K562 (cell line): ENCODE results near the gene SCYGR5. TPM values are rescaled to one million over a fixed set of nuclear protein-coding genes. Genes with fewer than 3 reads are reported as not detected.

Experiments used
- CTCFL ChIP-seq: IDR thresholded peaks from 2 replicates; pipeline ENCODE4 v1.6.1; 2011; ENCODE audit warnings: borderline replicate concordance, low read depth, mild to moderate bottlenecking, moderate library complexity, low read length; ENCODE audit not compliant: insufficient read depth, poor library complexity, severe bottlenecking
- FOXM1 ChIP-seq, 2 experiments: fragments of 450-650 bp in 1 of 2; sonication (generic) in 1 of 2; formaldehyde crosslinking in 1 of 2; IDR thresholded peaks; 2 replicates each; pipeline versions ENCODE4 v1.6.1 to v1.9.0; 2017 to 2022; ENCODE audit warnings: low read depth in 2 of 2, mild to moderate bottlenecking in 2 of 2, missing genetic modification reagents in 1 of 2, moderate library complexity in 1 of 2
- HMG20A ChIP-seq: fragments of 450-650 bp; formaldehyde crosslinking; conservative IDR thresholded peaks from 2 replicates; pipeline ENCODE4 v1.4.0; 2020; ENCODE audit warnings: mild to moderate bottlenecking, mixed read lengths
- HNRNPLL ChIP-seq: fragments of 200-400 bp; formaldehyde crosslinking; IDR thresholded peaks from 2 replicates; pipeline ENCODE4 v1.6.1; 2017; ENCODE audit warnings: low read length, low read depth, mild to moderate bottlenecking; ENCODE audit not compliant: poor library complexity, severe bottlenecking
- NEUROD1 ChIP-seq: fragments of 150-350 bp; IDR thresholded peaks from 2 replicates; pipeline ENCODE4 v1.6.1; 2014; ENCODE audit warnings: borderline replicate concordance, low read length, low read depth; ENCODE audit not compliant: partially characterized antibody
- ZNF197 ChIP-seq: fragments of 200-800 bp; sonication (Bioruptor generic); IDR thresholded peaks from 2 replicates; pipeline ENCODE4 v1.6.1; 2016; ENCODE audit warnings: low read depth, missing genetic modification characterization, missing compliant biosample characterization
- ZNF263 ChIP-seq: sonication (generic); formaldehyde crosslinking; IDR thresholded peaks from 2 replicates; pipeline ENCODE4 v1.8.0; 2022; ENCODE audit warnings: mild to moderate bottlenecking, missing genetic modification reagents, borderline replicate concordance
- ZNF395 ChIP-seq: fragments of 200-800 bp; sonication (Bioruptor generic); IDR thresholded peaks from 2 replicates; pipeline ENCODE4 v1.6.1; 2017; ENCODE audit warnings: missing genetic modification characterization, missing compliant biosample characterization
- polyA plus RNA-seq, 8 experiments: library from polyadenylated mRNA; depleted of rRNA in 4 of 8; stranded (reverse) in 5 of 8; unstranded in 3 of 8; fragments of >200 nt; fragmentation: Nextera tagmentation in 2 of 8; fragmentation: Illumina TruSeq in 1 of 8; extraction: Ambion mirVana in 2 of 8; extraction: Trizol in 1 of 8; gene quantifications; 2 replicates each; pipeline versions ENCODE4 v1.2.1 to v1.2.3, GENCODE V29; 2011 to 2014; ENCODE audit warnings: inconsistent platforms in 1 of 8, missing spikeins in 1 of 8
- total RNA-seq, 7 experiments: library from RNA; depleted of rRNA in 6 of 7; stranded (reverse); fragments of >200 nt in 6 of 7; fragmentation: Illumina TruSeq in 2 of 7; extraction: Trizol in 2 of 7; gene quantifications; 2 replicates each; pipeline versions ENCODE4 v1.2.1 to v1.2.3, GENCODE V29; 2011 to 2021; ENCODE audit warnings: low replicate concordance in 1 of 7
- TF ChIP-seq, protein P1 (sequence below), 2 experiments: fragments of 450-650 bp; formaldehyde crosslinking in 1 of 2; IDR thresholded peaks; 2 replicates each; pipeline versions ENCODE4 v1.4.0 to v1.6.1; 2014 to 2020; ENCODE audit warnings: mild to moderate bottlenecking in 2 of 2, borderline replicate concordance in 1 of 2, low read depth in 1 of 2

Gene SCYGR5
- total and polyA plus RNA-seq, 9 of the 15 experiments (the other 6 are each of a cell fraction or from before 2014, with no cell fraction given), result not detected

GRCh38 chr2:227627769-227628168 is 38.8 kb upstream of the SCYGR5 start (continued):
- TF ChIP-seq, protein P1, sequence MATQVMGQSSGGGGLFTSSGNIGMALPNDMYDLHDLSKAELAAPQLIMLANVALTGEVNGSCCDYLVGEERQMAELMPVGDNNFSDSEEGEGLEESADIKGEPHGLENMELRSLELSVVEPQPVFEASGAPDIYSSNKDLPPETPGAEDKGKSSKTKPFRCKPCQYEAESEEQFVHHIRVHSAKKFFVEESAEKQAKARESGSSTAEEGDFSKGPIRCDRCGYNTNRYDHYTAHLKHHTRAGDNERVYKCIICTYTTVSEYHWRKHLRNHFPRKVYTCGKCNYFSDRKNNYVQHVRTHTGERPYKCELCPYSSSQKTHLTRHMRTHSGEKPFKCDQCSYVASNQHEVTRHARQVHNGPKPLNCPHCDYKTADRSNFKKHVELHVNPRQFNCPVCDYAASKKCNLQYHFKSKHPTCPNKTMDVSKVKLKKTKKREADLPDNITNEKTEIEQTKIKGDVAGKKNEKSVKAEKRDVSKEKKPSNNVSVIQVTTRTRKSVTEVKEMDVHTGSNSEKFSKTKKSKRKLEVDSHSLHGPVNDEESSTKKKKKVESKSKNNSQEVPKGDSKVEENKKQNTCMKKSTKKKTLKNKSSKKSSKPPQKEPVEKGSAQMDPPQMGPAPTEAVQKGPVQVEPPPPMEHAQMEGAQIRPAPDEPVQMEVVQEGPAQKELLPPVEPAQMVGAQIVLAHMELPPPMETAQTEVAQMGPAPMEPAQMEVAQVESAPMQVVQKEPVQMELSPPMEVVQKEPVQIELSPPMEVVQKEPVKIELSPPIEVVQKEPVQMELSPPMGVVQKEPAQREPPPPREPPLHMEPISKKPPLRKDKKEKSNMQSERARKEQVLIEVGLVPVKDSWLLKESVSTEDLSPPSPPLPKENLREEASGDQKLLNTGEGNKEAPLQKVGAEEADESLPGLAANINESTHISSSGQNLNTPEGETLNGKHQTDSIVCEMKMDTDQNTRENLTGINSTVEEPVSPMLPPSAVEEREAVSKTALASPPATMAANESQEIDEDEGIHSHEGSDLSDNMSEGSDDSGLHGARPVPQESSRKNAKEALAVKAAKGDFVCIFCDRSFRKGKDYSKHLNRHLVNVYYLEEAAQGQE (IDR thresholded peaks at IDR 0.05; ENCODE audit: borderline replicate concordance), result no peak
- TF ChIP-seq, protein P1 (CRISPR knock-in tag; IDR thresholded peaks at IDR 0.05; ENCODE audit: low read depth), result no peak
- TF ChIP-seq CTCFL (no peak), ZNF263 (CRISPR knock-in tag) (no peak), NEUROD1 (no peak), HMG20A (CRISPR knock-in tag) (no peak), HNRNPLL (no peak), ZNF395 (CRISPR knock-in tag) (no peak), ZNF197 (no peak), FOXM1 (IDR thresholded peaks at IDR 0.05; ENCODE audit: low read depth) (no peak), FOXM1 (CRISPR knock-in tag; IDR thresholded peaks at IDR 0.05; ENCODE audit: low read depth) (no peak)
- TF ChIP-seq, all 486 proteins: peak for 0
